ENCODE results near the gene TLCD2. TPM values are rescaled to one million over a fixed set of nuclear protein-coding genes. Genes with fewer than 3 reads are reported as not detected.

The TLCD2 gene
- total and polyA plus RNA-seq, 9 of the 15 experiments (the other 6 are each of a cell fraction or from before 2014, with no cell fraction given) = 0.10 to 0.89 (median 0.58) TPM

DNA sequence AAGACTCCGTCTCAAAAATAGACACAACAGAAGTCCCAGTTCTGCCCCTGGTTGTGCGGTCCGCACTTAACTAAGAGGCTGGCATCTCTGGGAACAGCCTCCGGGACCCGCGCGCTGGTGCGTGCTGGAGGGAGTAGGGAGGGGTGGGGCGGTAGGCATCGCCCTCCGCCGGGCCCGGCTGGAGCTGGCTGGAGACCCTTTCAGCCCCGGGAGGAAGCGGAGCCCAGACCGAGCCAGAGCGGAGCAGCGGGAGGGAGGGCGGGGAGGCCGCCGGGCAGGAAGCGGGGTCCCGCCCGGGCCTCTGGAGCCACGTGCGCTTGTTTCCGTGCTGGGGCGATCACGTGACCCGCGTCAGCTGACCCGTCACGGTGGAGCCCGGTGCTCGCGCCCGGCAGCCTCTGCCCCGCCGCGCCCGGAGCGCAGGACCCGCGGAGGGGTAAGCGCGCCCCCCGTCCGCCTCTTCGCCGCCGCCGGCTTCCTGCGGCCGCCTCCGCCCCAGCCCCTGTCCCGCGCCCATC, 14.2 kb upstream of the TLCD2 start, which contains the start of gene WDR81 (continued):
- TF ChIP-seq, protein P1, sequence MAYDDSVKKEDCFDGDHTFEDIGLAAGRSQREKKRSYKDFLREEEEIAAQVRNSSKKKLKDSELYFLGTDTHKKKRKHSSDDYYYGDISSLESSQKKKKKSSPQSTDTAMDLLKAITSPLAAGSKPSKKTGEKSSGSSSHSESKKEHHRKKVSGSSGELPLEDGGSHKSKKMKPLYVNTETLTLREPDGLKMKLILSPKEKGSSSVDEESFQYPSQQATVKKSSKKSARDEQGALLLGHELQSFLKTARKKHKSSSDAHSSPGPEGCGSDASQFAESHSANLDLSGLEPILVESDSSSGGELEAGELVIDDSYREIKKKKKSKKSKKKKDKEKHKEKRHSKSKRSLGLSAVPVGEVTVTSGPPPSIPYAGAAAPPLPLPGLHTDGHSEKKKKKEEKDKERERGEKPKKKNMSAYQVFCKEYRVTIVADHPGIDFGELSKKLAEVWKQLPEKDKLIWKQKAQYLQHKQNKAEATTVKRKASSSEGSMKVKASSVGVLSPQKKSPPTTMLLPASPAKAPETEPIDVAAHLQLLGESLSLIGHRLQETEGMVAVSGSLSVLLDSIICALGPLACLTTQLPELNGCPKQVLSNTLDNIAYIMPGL (CRISPR knock-in tag; IDR thresholded peaks at IDR 0.05) = no peak
- TF ChIP-seq MCM2 (IDR thresholded peaks at IDR 0.05; ENCODE audit: low read depth) = no peak
- peak; percentile 32 for TF ChIP-seq TAF1 (IDR thresholded peaks at IDR 0.05; ENCODE audit: control insufficient read depth, extremely low read depth, insufficient read depth, low read length, severe bottlenecking)
- TF ChIP-seq TAL1 (IDR thresholded peaks at IDR 0.05) = no peak
- TF ChIP-seq E2F3 (CRISPR knock-in tag; IDR thresholded peaks at IDR 0.05) = no peak
- no peak for TF ChIP-seq ETV6 (IDR thresholded peaks at IDR 0.05; ENCODE audit: borderline replicate concordance in 1 of 2, low read depth in 2 of 2, low read length in 1 of 2)
- TF ChIP-seq ETV6 (CRISPR knock-in tag; IDR thresholded peaks at IDR 0.05; ENCODE audit: borderline replicate concordance) = no peak
- TF ChIP-seq ARNT (IDR thresholded peaks at IDR 0.05) = no peak
- TF ChIP-seq, protein P2, sequence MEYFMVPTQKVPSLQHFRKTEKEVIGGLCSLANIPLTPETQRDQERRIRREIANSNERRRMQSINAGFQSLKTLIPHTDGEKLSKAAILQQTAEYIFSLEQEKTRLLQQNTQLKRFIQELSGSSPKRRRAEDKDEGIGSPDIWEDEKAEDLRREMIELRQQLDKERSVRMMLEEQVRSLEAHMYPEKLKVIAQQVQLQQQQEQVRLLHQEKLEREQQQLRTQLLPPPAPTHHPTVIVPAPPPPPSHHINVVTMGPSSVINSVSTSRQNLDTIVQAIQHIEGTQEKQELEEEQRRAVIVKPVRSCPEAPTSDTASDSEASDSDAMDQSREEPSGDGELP (CRISPR knock-in tag; IDR thresholded peaks at IDR 0.05; ENCODE audit: borderline replicate concordance) = peak; percentile 84
- TF ChIP-seq THRAP3 (IDR thresholded peaks at IDR 0.05; ENCODE audit: borderline replicate concordance) = no peak
- TF ChIP-seq RUNX1 (IDR thresholded peaks at IDR 0.05; ENCODE audit: low read depth) = no peak
- no peak for TF ChIP-seq POLR3G (IDR thresholded peaks at IDR 0.05; ENCODE audit: extremely low read depth, insufficient read length, insufficient replicate concordance)
- no peak for TF ChIP-seq GATAD2A (IDR thresholded peaks at IDR 0.05)
- TF ChIP-seq NR4A1 (CRISPR knock-in tag; IDR thresholded peaks at IDR 0.05) = no peak
- TF ChIP-seq NR4A1 (tag; IDR thresholded peaks at IDR 0.05) = no peak
- no peak for TF ChIP-seq ZBTB17 (CRISPR knock-in tag; IDR thresholded peaks at IDR 0.05)
- TF ChIP-seq, protein P3, sequence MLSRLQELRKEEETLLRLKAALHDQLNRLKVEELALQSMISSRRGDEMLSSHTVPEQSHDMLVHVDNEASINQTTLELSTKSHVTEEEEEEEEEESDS (CRISPR knock-in tag; IDR thresholded peaks at IDR 0.05) = no peak
- no peak for TF ChIP-seq PTBP1 (IDR thresholded peaks at IDR 0.05; ENCODE audit: low read depth, low read length)
- TF ChIP-seq POLR3A (IDR thresholded peaks at IDR 0.05; ENCODE audit: borderline replicate concordance, extremely low read depth, insufficient read depth, insufficient read length) = no peak
- TF ChIP-seq, protein P4, sequence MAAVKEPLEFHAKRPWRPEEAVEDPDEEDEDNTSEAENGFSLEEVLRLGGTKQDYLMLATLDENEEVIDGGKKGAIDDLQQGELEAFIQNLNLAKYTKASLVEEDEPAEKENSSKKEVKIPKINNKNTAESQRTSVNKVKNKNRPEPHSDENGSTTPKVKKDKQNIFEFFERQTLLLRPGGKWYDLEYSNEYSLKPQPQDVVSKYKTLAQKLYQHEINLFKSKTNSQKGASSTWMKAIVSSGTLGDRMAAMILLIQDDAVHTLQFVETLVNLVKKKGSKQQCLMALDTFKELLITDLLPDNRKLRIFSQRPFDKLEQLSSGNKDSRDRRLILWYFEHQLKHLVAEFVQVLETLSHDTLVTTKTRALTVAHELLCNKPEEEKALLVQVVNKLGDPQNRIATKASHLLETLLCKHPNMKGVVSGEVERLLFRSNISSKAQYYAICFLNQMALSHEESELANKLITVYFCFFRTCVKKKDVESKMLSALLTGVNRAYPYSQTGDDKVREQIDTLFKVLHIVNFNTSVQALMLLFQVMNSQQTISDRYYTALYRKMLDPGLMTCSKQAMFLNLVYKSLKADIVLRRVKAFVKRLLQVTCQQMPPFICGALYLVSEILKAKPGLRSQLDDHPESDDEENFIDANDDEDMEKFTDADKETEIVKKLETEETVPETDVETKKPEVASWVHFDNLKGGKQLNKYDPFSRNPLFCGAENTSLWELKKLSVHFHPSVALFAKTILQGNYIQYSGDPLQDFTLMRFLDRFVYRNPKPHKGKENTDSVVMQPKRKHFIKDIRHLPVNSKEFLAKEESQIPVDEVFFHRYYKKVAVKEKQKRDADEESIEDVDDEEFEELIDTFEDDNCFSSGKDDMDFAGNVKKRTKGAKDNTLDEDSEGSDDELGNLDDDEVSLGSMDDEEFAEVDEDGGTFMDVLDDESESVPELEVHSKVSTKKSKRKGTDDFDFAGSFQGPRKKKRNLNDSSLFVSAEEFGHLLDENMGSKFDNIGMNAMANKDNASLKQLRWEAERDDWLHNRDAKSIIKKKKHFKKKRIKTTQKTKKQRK (IDR thresholded peaks at IDR 0.05; ENCODE audit: borderline replicate concordance, low read depth, low read length) = no peak
- no peak for TF ChIP-seq CREBBP (IDR thresholded peaks at IDR 0.05; ENCODE audit: low read depth, low read length)
- TF ChIP-seq, protein P5, sequence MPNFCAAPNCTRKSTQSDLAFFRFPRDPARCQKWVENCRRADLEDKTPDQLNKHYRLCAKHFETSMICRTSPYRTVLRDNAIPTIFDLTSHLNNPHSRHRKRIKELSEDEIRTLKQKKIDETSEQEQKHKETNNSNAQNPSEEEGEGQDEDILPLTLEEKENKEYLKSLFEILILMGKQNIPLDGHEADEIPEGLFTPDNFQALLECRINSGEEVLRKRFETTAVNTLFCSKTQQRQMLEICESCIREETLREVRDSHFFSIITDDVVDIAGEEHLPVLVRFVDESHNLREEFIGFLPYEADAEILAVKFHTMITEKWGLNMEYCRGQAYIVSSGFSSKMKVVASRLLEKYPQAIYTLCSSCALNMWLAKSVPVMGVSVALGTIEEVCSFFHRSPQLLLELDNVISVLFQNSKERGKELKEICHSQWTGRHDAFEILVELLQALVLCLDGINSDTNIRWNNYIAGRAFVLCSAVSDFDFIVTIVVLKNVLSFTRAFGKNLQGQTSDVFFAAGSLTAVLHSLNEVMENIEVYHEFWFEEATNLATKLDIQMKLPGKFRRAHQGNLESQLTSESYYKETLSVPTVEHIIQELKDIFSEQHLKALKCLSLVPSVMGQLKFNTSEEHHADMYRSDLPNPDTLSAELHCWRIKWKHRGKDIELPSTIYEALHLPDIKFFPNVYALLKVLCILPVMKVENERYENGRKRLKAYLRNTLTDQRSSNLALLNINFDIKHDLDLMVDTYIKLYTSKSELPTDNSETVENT (CRISPR knock-in tag; IDR thresholded peaks at IDR 0.05) = no peak
